Measurements from ENCODE around the gene SNPH.

SNPH gene

DNA sequence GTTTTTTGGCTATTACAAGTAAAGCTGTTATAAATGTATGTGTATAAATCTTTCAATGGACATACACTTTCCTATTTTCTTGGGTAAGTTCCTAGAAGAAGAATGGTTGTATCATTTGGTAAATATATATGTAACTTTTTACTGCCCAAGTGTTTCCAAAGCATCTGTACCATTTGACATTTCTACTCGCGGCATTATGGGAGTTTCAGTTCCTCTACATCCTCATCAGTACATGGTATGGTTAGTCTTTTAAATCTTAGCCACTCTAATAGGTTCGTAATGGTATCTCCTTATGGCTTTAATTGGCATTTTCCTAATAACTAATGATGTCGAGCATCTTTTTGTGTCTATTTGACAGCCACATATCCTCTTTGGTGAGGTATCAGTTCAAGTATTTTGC lies 12.9 kb downstream of the SNPH start:
- no peak overlapping the region for H3K9ac ChIP-seq (ENCODE audit: low read depth, low read length, poor library complexity, severe bottlenecking)
- H3K4me1 ChIP-seq (ENCODE audit: insufficient read depth, low read length, poor library complexity, severe bottlenecking), result no peaks in the 10 kb centered on the region
- H3F3A ChIP-seq (ENCODE audit: low read depth), result no peaks in the 10 kb centered on the region
- no peak overlapping the region for H2AFZ ChIP-seq (ENCODE audit: low read length)
- H4K20me1 ChIP-seq (ENCODE audit: insufficient read depth, low read length, poor library complexity, severe bottlenecking), result no peaks in the 10 kb centered on the region
- H3K9me3 ChIP-seq (ENCODE audit: insufficient read depth, low read depth, low read length), result no peaks in the 10 kb centered on the region
- H3K27me3 ChIP-seq (ENCODE audit: insufficient read depth, low read length, poor library complexity, severe bottlenecking), result no peaks in the 10 kb centered on the region
- H3K79me2 ChIP-seq (ENCODE audit: insufficient read depth, low read length), result no peaks in the 10 kb centered on the region
- no peak overlapping the region for H3K4me3 ChIP-seq (ENCODE audit: low read length, poor library complexity, severe bottlenecking)
- TF ChIP-seq, protein P1, sequence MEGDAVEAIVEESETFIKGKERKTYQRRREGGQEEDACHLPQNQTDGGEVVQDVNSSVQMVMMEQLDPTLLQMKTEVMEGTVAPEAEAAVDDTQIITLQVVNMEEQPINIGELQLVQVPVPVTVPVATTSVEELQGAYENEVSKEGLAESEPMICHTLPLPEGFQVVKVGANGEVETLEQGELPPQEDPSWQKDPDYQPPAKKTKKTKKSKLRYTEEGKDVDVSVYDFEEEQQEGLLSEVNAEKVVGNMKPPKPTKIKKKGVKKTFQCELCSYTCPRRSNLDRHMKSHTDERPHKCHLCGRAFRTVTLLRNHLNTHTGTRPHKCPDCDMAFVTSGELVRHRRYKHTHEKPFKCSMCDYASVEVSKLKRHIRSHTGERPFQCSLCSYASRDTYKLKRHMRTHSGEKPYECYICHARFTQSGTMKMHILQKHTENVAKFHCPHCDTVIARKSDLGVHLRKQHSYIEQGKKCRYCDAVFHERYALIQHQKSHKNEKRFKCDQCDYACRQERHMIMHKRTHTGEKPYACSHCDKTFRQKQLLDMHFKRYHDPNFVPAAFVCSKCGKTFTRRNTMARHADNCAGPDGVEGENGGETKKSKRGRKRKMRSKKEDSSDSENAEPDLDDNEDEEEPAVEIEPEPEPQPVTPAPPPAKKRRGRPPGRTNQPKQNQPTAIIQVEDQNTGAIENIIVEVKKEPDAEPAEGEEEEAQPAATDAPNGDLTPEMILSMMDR (conservative IDR thresholded peaks at IDR 0.05; ENCODE audit: low read length), result no peak
- TF ChIP-seq EZH2phosphoT487 (IDR thresholded peaks at IDR 0.05; ENCODE audit: borderline replicate concordance), result no peak
- H3K4me2 ChIP-seq (ENCODE audit: low read depth, low read length, poor library complexity, severe bottlenecking), result no peak overlapping the region
- H3K9me2 ChIP-seq (replicated peaks; ENCODE audit: low read depth, low read length), result no peaks in the 10 kb centered on the region
- H3K36me3 ChIP-seq (ENCODE audit: insufficient read depth, low read length), result no peaks in the 10 kb centered on the region

DNA sequence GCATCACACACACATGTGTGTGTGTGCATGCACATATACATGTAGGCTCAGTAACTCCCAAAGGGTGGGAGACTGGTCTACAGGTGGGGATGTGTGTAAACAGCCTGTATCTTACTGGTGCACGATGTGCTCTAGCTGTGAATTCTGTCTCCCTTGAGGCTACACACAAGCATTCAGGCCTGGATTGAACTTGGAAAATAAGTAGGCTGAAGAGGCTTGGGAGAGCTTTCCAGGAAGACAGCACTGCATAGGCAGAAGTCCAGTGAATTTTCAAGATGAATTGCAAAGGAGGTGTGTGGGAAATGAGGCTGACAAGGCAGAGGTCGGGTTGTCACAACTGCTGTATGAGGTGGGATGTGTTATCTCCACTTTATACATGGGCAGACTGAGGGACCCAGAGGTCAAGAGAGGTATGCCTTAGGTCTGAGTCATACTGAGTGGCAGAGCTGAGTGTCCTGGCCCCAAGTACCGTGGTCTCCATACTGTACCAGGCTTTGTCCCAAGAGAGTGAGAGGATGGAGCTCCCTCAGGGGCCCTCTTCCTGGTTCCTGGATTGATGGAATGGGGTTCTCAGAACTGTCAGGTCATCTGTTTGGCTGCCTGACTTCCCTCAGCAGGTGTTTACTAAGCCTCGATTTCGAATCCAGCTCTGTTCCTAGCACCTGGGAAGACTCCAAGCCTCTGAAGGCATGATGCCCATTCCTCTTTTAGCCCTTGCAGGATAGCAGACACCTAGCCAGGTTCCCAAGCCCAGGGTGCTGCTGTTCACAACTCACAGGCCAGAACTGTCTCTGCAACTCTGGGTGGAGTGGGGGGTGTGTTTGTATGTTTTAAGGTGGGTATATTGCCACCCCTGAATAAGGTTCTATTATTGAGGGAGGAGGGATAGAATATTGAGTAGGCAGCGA lies 14.4 kb downstream of the SNPH start:
- Histone ChIP-seq H3K79me2 (ENCODE audit: insufficient read depth, low read length) (no peaks in the 10 kb centered on the region), H3K4me2 (ENCODE audit: low read depth, low read length, poor library complexity, severe bottlenecking) (no peak overlapping the region), H3K4me3 (ENCODE audit: low read length, poor library complexity, severe bottlenecking) (no peak overlapping the region), H3K27me3 (ENCODE audit: insufficient read depth, low read length, poor library complexity, severe bottlenecking) (no peaks in the 10 kb centered on the region), H4K20me1 (ENCODE audit: insufficient read depth, low read length, poor library complexity, severe bottlenecking) (no peaks in the 10 kb centered on the region), H3K9me3 (ENCODE audit: insufficient read depth, low read depth, low read length) (no peaks in the 10 kb centered on the region), H3K9me2 (replicated peaks; ENCODE audit: low read depth, low read length) (no peaks in the 10 kb centered on the region), H3K4me1 (ENCODE audit: insufficient read depth, low read length, poor library complexity, severe bottlenecking) (no peaks in the 10 kb centered on the region), H3F3A (ENCODE audit: low read depth) (no peaks in the 10 kb centered on the region), H3K36me3 (ENCODE audit: insufficient read depth, low read length) (no peaks in the 10 kb centered on the region), H2AFZ (ENCODE audit: low read length) (no peak overlapping the region), H3K9ac (ENCODE audit: low read depth, low read length, poor library complexity, severe bottlenecking) (no peak overlapping the region)
- TF ChIP-seq EZH2phosphoT487 (IDR thresholded peaks at IDR 0.05; ENCODE audit: borderline replicate concordance), result no peak
- TF ChIP-seq, protein P1 (conservative IDR thresholded peaks at IDR 0.05; ENCODE audit: low read length), result no peak

DNA sequence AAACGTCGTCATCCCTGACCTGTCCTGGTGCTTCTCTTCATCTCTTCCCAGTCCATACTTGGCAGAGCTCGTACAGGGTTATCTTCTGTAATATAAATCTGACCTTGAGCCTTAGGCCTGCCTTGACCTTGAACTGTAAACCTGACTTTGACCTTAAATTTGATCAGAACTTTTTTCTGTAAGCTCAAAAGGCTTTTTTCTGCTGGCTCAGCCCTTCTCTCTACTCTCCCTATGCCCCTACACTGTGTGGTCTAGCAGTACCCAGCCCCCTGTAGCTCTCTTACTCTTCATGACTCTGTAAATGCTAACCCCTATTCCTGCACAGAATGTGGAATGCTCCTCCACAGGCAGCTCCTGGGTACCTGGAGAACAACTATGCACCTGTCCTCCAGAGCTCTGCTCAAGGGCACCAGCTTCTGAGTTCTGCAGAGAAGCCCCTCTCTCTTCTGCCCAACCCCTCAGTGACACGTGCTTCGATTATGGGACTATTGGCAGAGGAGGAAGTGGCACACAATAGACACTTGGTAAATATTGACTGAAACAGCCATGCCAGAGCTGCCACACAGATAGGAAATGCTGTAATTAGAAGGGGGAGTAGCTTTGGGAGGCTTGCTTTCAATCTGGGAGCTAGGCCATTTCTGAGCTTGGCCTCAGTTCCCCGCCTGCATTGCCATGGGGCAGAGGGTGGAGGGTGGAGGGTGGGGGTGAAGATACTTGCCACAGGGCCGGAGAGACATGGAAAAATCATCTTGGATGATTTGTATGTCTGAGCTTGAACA lies 15.4 kb downstream of the SNPH start:
- Histone ChIP-seq H3F3A (ENCODE audit: low read depth) (no peaks in the 10 kb centered on the region), H3K36me3 (ENCODE audit: insufficient read depth, low read length) (no peaks in the 10 kb centered on the region), H3K27me3 (ENCODE audit: insufficient read depth, low read length, poor library complexity, severe bottlenecking) (no peaks in the 10 kb centered on the region), H3K79me2 (ENCODE audit: insufficient read depth, low read length) (no peaks in the 10 kb centered on the region), H3K9me3 (ENCODE audit: insufficient read depth, low read depth, low read length) (no peaks in the 10 kb centered on the region), H3K4me3 (ENCODE audit: low read length, poor library complexity, severe bottlenecking) (no peak overlapping the region), H3K9me2 (replicated peaks; ENCODE audit: low read depth, low read length) (no peaks in the 10 kb centered on the region), H3K4me2 (ENCODE audit: low read depth, low read length, poor library complexity, severe bottlenecking) (no peak overlapping the region), H4K20me1 (ENCODE audit: insufficient read depth, low read length, poor library complexity, severe bottlenecking) (no peaks in the 10 kb centered on the region), H3K4me1 (ENCODE audit: insufficient read depth, low read length, poor library complexity, severe bottlenecking) (no peaks in the 10 kb centered on the region), H3K9ac (ENCODE audit: low read depth, low read length, poor library complexity, severe bottlenecking) (no peak overlapping the region), H2AFZ (ENCODE audit: low read length) (no peak overlapping the region)
- TF ChIP-seq, protein P1 (conservative IDR thresholded peaks at IDR 0.05; ENCODE audit: low read length), result no peak
- no peak for TF ChIP-seq EZH2phosphoT487 (IDR thresholded peaks at IDR 0.05; ENCODE audit: borderline replicate concordance)
